GM21528 (cell line): ENCODE measurements around the gene RILPL2.
"Not testable (repeated sequence)": the region's sequence is repeated elsewhere in the genome, so short reads cannot be mapped to it uniquely, and the experiment has no call there.

Source experiments
- ATAC-seq: cut with Tn5 transposase; IDR thresholded peaks from one replicate; pipeline ENCODE4 v1.9.1; 2021; ENCODE audit warnings: mild to moderate bottlenecking, moderate library complexity; ENCODE audit not compliant: unreplicated experiment, low FRiP score

The RILPL2 gene

GRCh38 chr12:123450636-123451035 is 14.2 kb upstream of the RILPL2 start:
- ATAC-seq = no peak

GRCh38 chr12:123449856-123450255 is 13.4 kb upstream of the RILPL2 start:
- no peak for ATAC-seq

GRCh38 chr12:123449249-123449733 is 12.8 kb upstream of the RILPL2 start:
- no peak for ATAC-seq

- ATAC-seq = no peak
Measured at GRCh38 chr12:123446333-123446713, 9.8 kb upstream of the RILPL2 start.

- no peak for ATAC-seq
Measured at GRCh38 chr12:123445388-123446332, 9.2 kb upstream of the RILPL2 start.

GRCh38 chr12:123444092-123445026 is 7.9 kb upstream of the RILPL2 start:
- ATAC-seq = no peak

GRCh38 chr12:123442774-123443173 is 6.3 kb upstream of the RILPL2 start:
- ATAC-seq = no peak

GRCh38 chr12:123441523-123442164 is 5.2 kb upstream of the RILPL2 start:
- peak; percentile 63 for ATAC-seq

- no peak for ATAC-seq
Measured at GRCh38 chr12:123435636-123436016, 858 bp downstream of the RILPL2 start.

- no peak for ATAC-seq
Measured at GRCh38 chr12:123433615-123434014, 2.9 kb downstream of the RILPL2 start.

- not testable (repeated sequence) for ATAC-seq
Measured at GRCh38 chr12:123431951-123432817, 4.3 kb downstream of the RILPL2 start.

GRCh38 chr12:123429101-123429500 is 7.4 kb downstream of the RILPL2 start:
- not testable (repeated sequence) for ATAC-seq

GRCh38 chr12:123428591-123428990 is 7.9 kb downstream of the RILPL2 start:
- ATAC-seq = no peak

- ATAC-seq = peak; percentile 85
Measured at GRCh38 chr12:123427036-123427769, 9.3 kb downstream of the RILPL2 start.

- no peak for ATAC-seq
Measured at GRCh38 chr12:123421314-123421713, 15.2 kb downstream of the RILPL2 start.

- no peak for ATAC-seq
Measured at GRCh38 chr12:123410041-123410412, 26.5 kb downstream of the RILPL2 start.

GRCh38 chr12:123409284-123410040 is 27.0 kb downstream of the RILPL2 start:
- not testable (repeated sequence) for ATAC-seq

- not testable (repeated sequence) for ATAC-seq
Measured at GRCh38 chr12:123408619-123409018, 27.9 kb downstream of the RILPL2 start.
